ENCODE measurements around the gene SLC5A5. TPM values are rescaled to one million over a fixed set of nuclear protein-coding genes. Genes with fewer than 3 reads are reported as not detected.
A peak's percentile ranks its signal among the peaks of the same experiment; 100 is the strongest.

The SLC5A5 gene
- total and polyA plus RNA-seq, 2 of the 4 experiments (the other 2 are of a cell fraction), result not detected

- Histone ChIP-seq H2AK5ac (ENCODE audit: low read depth, low read length) (no peak overlapping the region), H3K9me1 (ENCODE audit: insufficient read depth, low read length) (peaks cover 12% of the 10 kb centered on the region; the same call in 1 of the 2 replicates), H3K23ac (ENCODE audit: low read depth, low read length) (no peak overlapping the region), H2AK9ac (replicated peaks; ENCODE audit: low read depth, low read length, poor library complexity) (peak overlapping the region; percentile 58), H2BK5ac (ENCODE audit: low read depth, low read length, poor library complexity, severe bottlenecking) (no peak overlapping the region), H3K79me1 (ENCODE audit: low read depth in 1 of 2, low read length in 2 of 2) (peaks cover 12 to 48% of the 10 kb centered on the region in 2 experiments; a peak in 3 of 4 replicates), H2AFZ (replicated peaks; ENCODE audit: low read length, poor library complexity) (no peak overlapping the region), H3K27ac (ENCODE audit: insufficient read depth, low read length) (no peak overlapping the region), H3K36me3 (ENCODE audit: control insufficient read depth, insufficient read depth, low read length) (peaks cover 43% of the 10 kb centered on the region), H3K18ac (ENCODE audit: low read depth, low read length) (no peak overlapping the region), H2BK15ac (ENCODE audit: low read depth, low read length) (no peak overlapping the region), H3K4me3 (ENCODE audit: insufficient read depth, low read depth, low read length) (no peak overlapping the region), H4K20me1 (ENCODE audit: insufficient read depth, low read length) (peaks cover 62% of the 10 kb centered on the region), H2BK120ac (ENCODE audit: low read depth, low read length) (no peak overlapping the region), H3K4me2 (ENCODE audit: low read depth, low read length) (no peak overlapping the region), H2BK20ac (ENCODE audit: low read depth, low read length) (no peak overlapping the region), H3K9me3 (ENCODE audit: control insufficient read depth, insufficient read depth, low read length) (no peaks in the 10 kb centered on the region), H3K4me1 (ENCODE audit: control insufficient read depth, insufficient read depth, low read length) (peaks cover 7% of the 10 kb centered on the region), H3K27me3 (ENCODE audit: control insufficient read depth, insufficient read depth, low read length) (no peaks in the 10 kb centered on the region), H3K14ac (replicated peaks; ENCODE audit: low read depth, low read length) (no peak overlapping the region), H3K9ac (ENCODE audit: low read depth, low read length) (no peak overlapping the region), H3K4ac (ENCODE audit: low read depth, low read length) (no peak overlapping the region), H3K56ac (ENCODE audit: extremely low read depth, insufficient read depth, low read length) (no peak overlapping the region), H4K5ac (ENCODE audit: low read depth, low read length) (no peak overlapping the region), H4K91ac (ENCODE audit: insufficient read depth, low read depth, low read length) (no peak overlapping the region), H4K8ac (ENCODE audit: low read depth in 2 of 2, low read length in 2 of 2) (no peak overlapping the region)
- dilution Hi-C loops (cut with HindIII; ENCODE audit: low sequenced_read_pairs, unreplicated experiment), result no loop called here
- BruUV-seq (replicated peaks), result no TSS peak
- POLR2A ChIA-PET (ENCODE audit: unreplicated experiment), result no interaction called here
- in situ Hi-C loops (cut with MboI; ENCODE audit: low sequenced_read_pairs), result no loop called here
- no peak for DNase-seq
- 94% methylated on average over 5 of the region's 31 CpGs; no CpG with 5 or more reads in 1 of the 2 experiments for whole genome bisulfite sequencing, 2 experiments (ENCODE audit: extremely low coverage in 2 of 2, insufficient read length in 1 of 2)
- TF ChIP-seq, protein P1, sequence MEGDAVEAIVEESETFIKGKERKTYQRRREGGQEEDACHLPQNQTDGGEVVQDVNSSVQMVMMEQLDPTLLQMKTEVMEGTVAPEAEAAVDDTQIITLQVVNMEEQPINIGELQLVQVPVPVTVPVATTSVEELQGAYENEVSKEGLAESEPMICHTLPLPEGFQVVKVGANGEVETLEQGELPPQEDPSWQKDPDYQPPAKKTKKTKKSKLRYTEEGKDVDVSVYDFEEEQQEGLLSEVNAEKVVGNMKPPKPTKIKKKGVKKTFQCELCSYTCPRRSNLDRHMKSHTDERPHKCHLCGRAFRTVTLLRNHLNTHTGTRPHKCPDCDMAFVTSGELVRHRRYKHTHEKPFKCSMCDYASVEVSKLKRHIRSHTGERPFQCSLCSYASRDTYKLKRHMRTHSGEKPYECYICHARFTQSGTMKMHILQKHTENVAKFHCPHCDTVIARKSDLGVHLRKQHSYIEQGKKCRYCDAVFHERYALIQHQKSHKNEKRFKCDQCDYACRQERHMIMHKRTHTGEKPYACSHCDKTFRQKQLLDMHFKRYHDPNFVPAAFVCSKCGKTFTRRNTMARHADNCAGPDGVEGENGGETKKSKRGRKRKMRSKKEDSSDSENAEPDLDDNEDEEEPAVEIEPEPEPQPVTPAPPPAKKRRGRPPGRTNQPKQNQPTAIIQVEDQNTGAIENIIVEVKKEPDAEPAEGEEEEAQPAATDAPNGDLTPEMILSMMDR (conservative IDR thresholded peaks at IDR 0.05; ENCODE audit: low read depth, low read length), result no peak
- TF ChIP-seq RFX5 (IDR thresholded peaks at IDR 0.05; ENCODE audit: low read depth, low read length) (no peak), CEBPB (IDR thresholded peaks at IDR 0.05; ENCODE audit: low read depth, low read length) (no peak), RAD21 (IDR thresholded peaks at IDR 0.05; ENCODE audit: low read length) (no peak), USF2 (IDR thresholded peaks at IDR 0.05; ENCODE audit: low read depth, low read length) (no peak), MXI1 (IDR thresholded peaks at IDR 0.05; ENCODE audit: borderline replicate concordance, low read depth, low read length) (no peak)
- ATAC-seq (ENCODE audit: low read depth), result no peak
- CTCF ChIA-PET, result no interaction called here
- intact Hi-C loops (cut with micrococcal nuclease), result no loop called here
Observed at GRCh38 chr19:17862711-17863519, 8.8 kb upstream of the SLC5A5 start.
